Astrocyte (in vitro differentiated cells and primary cell): ENCODE data around the gene GSTM2. TPM values are rescaled to one million over a fixed set of nuclear protein-coding genes. Genes with fewer than 3 reads are reported as not detected.

ENCODE experiments used
- DNase-seq: peaks from one replicate; pipeline ENCODE4 v3.0.0-alpha.2; 2010; ENCODE audit warnings: low read depth
- FAIRE-seq: peaks from 2 replicates; lab custom pipeline; 2011; peaks lifted over from hg19 to GRCh38; lab: Jason Lieb, UNC
- H2AFZ ChIP-seq: 2 replicates; pipeline ENCODE4 v1.6.0; 2012; ENCODE audit warnings: low read depth, low read length, inconsistent platforms
- H3K27ac ChIP-seq: 2 replicates; pipeline ENCODE4 v1.5.1; 2011; ENCODE audit warnings: low read depth, low read length, inconsistent platforms
- H3K27me3 ChIP-seq: 2 replicates; pipeline ENCODE4 v1.6.0; 2011; ENCODE audit warnings: low read length, inconsistent platforms; ENCODE audit not compliant: insufficient read depth
- H3K36me3 ChIP-seq: 2 replicates; pipeline ENCODE4 v1.5.1; 2011; ENCODE audit warnings: low read length, inconsistent platforms; ENCODE audit not compliant: insufficient read depth
- H3K4me1 ChIP-seq: 2 replicates; pipeline ENCODE4 v1.5.1; 2011; ENCODE audit warnings: low read length, inconsistent platforms; ENCODE audit not compliant: insufficient read depth
- H3K4me2 ChIP-seq: 2 replicates; pipeline ENCODE4 v1.6.0; 2012; ENCODE audit warnings: low read length, inconsistent platforms
- H3K4me3 ChIP-seq: 2 replicates; pipeline ENCODE4 v1.5.1; 2011; ENCODE audit warnings: low read depth, mild to moderate bottlenecking, low read length, inconsistent platforms; ENCODE audit not compliant: insufficient read depth
- H3K79me2 ChIP-seq: 2 replicates; pipeline ENCODE4 v1.6.0; 2012; ENCODE audit warnings: mild to moderate bottlenecking, low read length, inconsistent platforms; ENCODE audit not compliant: insufficient read depth
- H3K9ac ChIP-seq: 2 replicates; pipeline ENCODE4 v1.6.0; 2012; ENCODE audit warnings: mild to moderate bottlenecking, low read length, inconsistent platforms
- H3K9me3 ChIP-seq: 2 replicates; pipeline ENCODE4 v1.5.1; 2012; ENCODE audit warnings: low read depth, mild to moderate bottlenecking, low read length, inconsistent platforms; ENCODE audit not compliant: insufficient read depth
- H4K20me1 ChIP-seq: 2 replicates; pipeline ENCODE4 v1.6.0; 2012; ENCODE audit warnings: low read length, inconsistent platforms; ENCODE audit not compliant: insufficient read depth
- H3K27ac Mint-ChIP-seq: one replicate; pipeline ENCODE4 v1.8.0; 2021; ENCODE audit warnings: mild to moderate bottlenecking, mixed read lengths; ENCODE audit not compliant: unreplicated experiment
- H3K27me3 Mint-ChIP-seq: one replicate; pipeline ENCODE4 v1.8.0; 2021; ENCODE audit warnings: low read depth, mixed read lengths; ENCODE audit not compliant: unreplicated experiment
- H3K36me3 Mint-ChIP-seq: one replicate; pipeline ENCODE4 v1.8.0; 2021; ENCODE audit warnings: low read depth, mixed read lengths; ENCODE audit not compliant: unreplicated experiment
- H3K4me1 Mint-ChIP-seq: one replicate; pipeline ENCODE4 v1.8.0; 2021; ENCODE audit warnings: low read depth, mixed read lengths; ENCODE audit not compliant: unreplicated experiment
- H3K4me3 Mint-ChIP-seq: one replicate; pipeline ENCODE4 v1.8.0; 2021; ENCODE audit warnings: mild to moderate bottlenecking, moderate library complexity, mixed read lengths; ENCODE audit not compliant: unreplicated experiment
- H3K9me3 Mint-ChIP-seq: one replicate; pipeline ENCODE4 v1.8.0; 2021; ENCODE audit warnings: mild to moderate bottlenecking, mixed read lengths; ENCODE audit not compliant: unreplicated experiment
- EZH2 ChIP-seq: IDR thresholded peaks from 2 replicates; pipeline ENCODE4 v1.6.1; 2012; ENCODE audit warnings: mild to moderate bottlenecking, low read length, inconsistent platforms; ENCODE audit not compliant: insufficient read depth
- total RNA-seq: library from RNA; stranded (reverse); gene quantifications from 2 replicates; pipeline ENCODE4 v1.2.1, GENCODE V29; 2021
- TF ChIP-seq, protein P1 (sequence below): IDR thresholded peaks from 2 replicates; pipeline ENCODE4 v1.5.1; 2011; ENCODE audit warnings: low read depth, mild to moderate bottlenecking, inconsistent platforms, low read length, moderate library complexity; ENCODE audit not compliant: insufficient read depth

Gene GSTM2
- total RNA-seq, 1 donor from 2014 or later = 13.4 TPM

DNA sequence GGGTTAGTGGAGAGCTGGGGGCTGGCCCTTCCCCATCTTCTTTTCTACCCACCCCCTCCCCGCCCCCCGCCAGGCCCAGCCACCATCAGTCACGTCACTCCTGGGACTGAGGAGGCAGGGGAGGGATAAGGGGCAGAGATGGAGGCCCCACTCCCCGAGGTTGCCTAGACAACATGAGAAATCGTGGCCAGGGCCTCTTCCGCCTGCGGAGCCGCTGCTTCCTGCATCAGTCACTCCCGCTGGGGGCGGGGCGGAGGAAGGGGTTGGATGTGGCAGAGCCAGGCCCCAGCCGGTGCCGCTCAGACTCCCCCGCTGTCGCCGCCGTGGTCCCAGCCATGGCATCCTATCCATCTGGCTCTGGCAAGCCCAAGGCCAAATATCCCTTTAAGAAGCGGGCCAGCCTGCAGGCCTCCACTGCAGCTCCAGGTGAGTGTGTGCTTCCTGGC is 47.0 kb upstream of the GSTM2 start:
- no peak for FAIRE-seq
- Mint-ChIP-seq H3K9me3 (peaks cover 2% of the 10 kb centered on the region), H3K36me3 (peaks cover 5% of the 10 kb centered on the region), H3K27me3 (no peaks in the 10 kb centered on the region), H3K27ac (peak overlapping the region; percentile 97), H3K4me3 (peak overlapping the region; percentile 99), H3K4me1 (peaks cover 53% of the 10 kb centered on the region)
- H3K4me2 ChIP-seq = peak overlapping the region; percentile 93
- H4K20me1 ChIP-seq = peaks cover 49% of the 10 kb centered on the region
- H3K36me3 ChIP-seq = no peaks in the 10 kb centered on the region
- H3K79me2 ChIP-seq = peaks cover 64% of the 10 kb centered on the region
- DNase-seq = peak; percentile 91
- peak overlapping the region; percentile 94 for H3K27ac ChIP-seq
- TF ChIP-seq, protein P1, sequence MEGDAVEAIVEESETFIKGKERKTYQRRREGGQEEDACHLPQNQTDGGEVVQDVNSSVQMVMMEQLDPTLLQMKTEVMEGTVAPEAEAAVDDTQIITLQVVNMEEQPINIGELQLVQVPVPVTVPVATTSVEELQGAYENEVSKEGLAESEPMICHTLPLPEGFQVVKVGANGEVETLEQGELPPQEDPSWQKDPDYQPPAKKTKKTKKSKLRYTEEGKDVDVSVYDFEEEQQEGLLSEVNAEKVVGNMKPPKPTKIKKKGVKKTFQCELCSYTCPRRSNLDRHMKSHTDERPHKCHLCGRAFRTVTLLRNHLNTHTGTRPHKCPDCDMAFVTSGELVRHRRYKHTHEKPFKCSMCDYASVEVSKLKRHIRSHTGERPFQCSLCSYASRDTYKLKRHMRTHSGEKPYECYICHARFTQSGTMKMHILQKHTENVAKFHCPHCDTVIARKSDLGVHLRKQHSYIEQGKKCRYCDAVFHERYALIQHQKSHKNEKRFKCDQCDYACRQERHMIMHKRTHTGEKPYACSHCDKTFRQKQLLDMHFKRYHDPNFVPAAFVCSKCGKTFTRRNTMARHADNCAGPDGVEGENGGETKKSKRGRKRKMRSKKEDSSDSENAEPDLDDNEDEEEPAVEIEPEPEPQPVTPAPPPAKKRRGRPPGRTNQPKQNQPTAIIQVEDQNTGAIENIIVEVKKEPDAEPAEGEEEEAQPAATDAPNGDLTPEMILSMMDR = no peak
- no peak for TF ChIP-seq EZH2
- H2AFZ ChIP-seq = peak overlapping the region; percentile 31
- peak overlapping the region; percentile 97 for H3K9ac ChIP-seq
- H3K4me1 ChIP-seq = peaks cover 47% of the 10 kb centered on the region
- H3K9me3 ChIP-seq = no peaks in the 10 kb centered on the region
- H3K27me3 ChIP-seq = no peaks in the 10 kb centered on the region
- peak overlapping the region; percentile 79 for H3K4me3 ChIP-seq

DNA sequence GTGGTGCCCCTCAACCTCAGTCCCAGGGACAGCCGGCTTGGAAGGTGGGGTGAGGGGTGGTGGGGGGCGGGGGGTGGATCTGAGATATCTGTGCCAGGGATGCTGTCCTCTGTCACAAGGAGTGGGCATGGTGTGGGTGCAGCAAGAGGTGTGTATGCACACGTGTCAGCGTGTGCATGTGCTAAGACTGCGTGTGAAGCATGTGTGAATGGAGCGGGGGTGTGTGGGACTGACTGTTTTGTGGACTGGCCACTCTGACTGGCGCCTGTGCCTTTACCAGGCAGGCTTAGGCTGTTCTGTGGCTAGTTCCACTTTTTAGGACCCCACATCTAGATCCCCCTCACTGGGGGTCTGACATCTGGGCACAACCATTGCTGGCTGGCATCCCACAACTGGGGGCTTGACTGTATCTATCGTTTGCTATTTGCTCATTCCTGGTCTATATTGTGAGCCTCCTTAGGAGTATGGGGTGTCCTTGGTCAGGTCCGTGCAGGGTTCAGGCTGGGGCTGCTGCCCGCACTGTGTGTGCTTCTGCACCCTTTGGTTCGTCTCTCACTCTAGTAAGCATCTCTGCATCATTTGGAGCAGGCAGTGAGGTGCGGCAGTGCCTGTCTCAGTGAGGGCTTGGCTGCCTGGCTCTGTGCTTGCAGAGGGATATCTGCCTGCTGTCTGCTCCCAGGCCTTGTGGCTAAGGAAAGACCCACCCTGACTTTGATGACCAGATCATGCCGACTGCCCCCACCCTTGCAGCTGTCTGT is 46.3 kb upstream of the GSTM2 start:
- Histone ChIP-seq H3K36me3 (no peaks in the 10 kb centered on the region), H3K4me3 (peak overlapping the region; percentile 79), H3K9ac (peak overlapping the region; percentile 97), H3K79me2 (peaks cover 71% of the 10 kb centered on the region), H4K20me1 (peaks cover 56% of the 10 kb centered on the region), H3K27me3 (no peaks in the 10 kb centered on the region), H3K27ac (peak overlapping the region; percentile 94), H3K9me3 (no peaks in the 10 kb centered on the region), H3K4me2 (peak overlapping the region; percentile 93), H3K4me1 (peaks cover 44% of the 10 kb centered on the region), H2AFZ (no peak overlapping the region)
- Mint-ChIP-seq H3K9me3 (peaks cover 2% of the 10 kb centered on the region), H3K27me3 (no peaks in the 10 kb centered on the region), H3K4me1 (peaks cover 48% of the 10 kb centered on the region), H3K27ac (peak overlapping the region; percentile 73), H3K4me3 (peak overlapping the region; percentile 99), H3K36me3 (peaks cover 10% of the 10 kb centered on the region)
- DNase-seq = no peak
- TF ChIP-seq EZH2 = no peak
- TF ChIP-seq, protein P1 = no peak
- FAIRE-seq = no peak
